IPS-NIHi7 (cell line): ENCODE measurements around the gene KLK11.

ENCODE experiments used
- DNase-seq: peaks from one replicate; pipeline ENCODE4 v3.0.0; 2012; ENCODE audit warnings: mixed read lengths; ENCODE audit errors: extremely low spot score

KLK11 gene

DNA sequence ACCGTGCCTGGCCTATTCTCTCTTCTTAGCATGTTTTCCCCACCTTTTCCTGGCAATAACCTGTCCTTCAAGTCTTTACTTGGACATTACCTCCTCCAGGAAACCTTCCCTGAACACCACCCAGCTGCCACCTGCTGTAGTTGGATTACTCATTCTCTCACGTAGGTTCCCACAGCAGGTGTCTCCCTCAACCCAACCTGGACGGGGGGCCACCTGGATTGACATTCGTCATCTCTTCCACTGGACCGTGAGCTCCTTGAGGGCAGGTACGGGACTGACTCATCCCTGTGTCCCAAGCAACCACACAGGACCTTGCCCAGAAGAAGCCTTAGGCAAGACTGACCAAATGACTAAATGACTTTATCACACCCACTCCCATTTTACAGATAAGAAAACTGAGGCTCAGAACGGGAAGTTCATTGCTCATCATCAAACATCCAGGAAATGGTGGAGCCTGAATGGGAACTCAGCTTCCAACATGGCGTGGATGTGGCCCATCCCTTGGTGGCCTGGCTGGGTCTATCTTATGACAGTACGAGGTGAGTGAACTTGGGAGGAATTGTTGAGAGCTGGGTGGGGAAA is 53.5 kb downstream of the KLK11 start:
- DNase-seq = no peak
